Cardiac muscle cell (in vitro differentiated cells and primary cell): ENCODE results near the gene CNNM4. TPM values are rescaled to one million over a fixed set of nuclear protein-coding genes. Genes with fewer than 3 reads are reported as not detected.
"Not testable (repeated sequence)": the region's sequence is repeated elsewhere in the genome, so short reads cannot be mapped to it uniquely, and the experiment has no call there.

Source experiments
- DNase-seq, 2 donors: peaks; one replicate each; pipeline versions ENCODE4 v3.0.0 to v3.0.0-alpha.2; 2010 to 2017; ENCODE audit warnings: low read depth in 1 of 2, low spot score in 1 of 2
- H3K27ac ChIP-seq: fragments of 200-600 bp; sonication (generic); 2 replicates; pipeline ENCODE4 v1.5.1; 2016
- H3K27me3 ChIP-seq: fragments of 200-600 bp; sonication (generic); 2 replicates; pipeline ENCODE4 v1.6.0; 2016; ENCODE audit warnings: control low read depth
- H3K36me3 ChIP-seq: fragments of 200-600 bp; sonication (generic); 2 replicates; pipeline ENCODE4 v1.5.1; 2016; ENCODE audit warnings: control low read depth
- H3K4me1 ChIP-seq: fragments of 200-600 bp; sonication (generic); 2 replicates; pipeline ENCODE4 v1.8.1; 2017; ENCODE audit warnings: low read depth, mild to moderate bottlenecking, mixed run types
- H3K4me3 ChIP-seq: fragments of 200-600 bp; sonication (generic); 2 replicates; pipeline ENCODE4 v1.5.1; 2016; ENCODE audit warnings: mild to moderate bottlenecking
- H3K9me3 ChIP-seq: fragments of 200-600 bp; sonication (generic); 2 replicates; pipeline ENCODE4 v1.5.1; 2017; ENCODE audit warnings: low read depth, mild to moderate bottlenecking, control low read depth
- CTCF ChIP-seq: IDR thresholded peaks from 2 replicates; pipeline ENCODE4 v1.5.1; 2012; ENCODE audit warnings: low read depth, mild to moderate bottlenecking, low read length
- polyA plus RNA-seq: library from polyadenylated mRNA; unstranded; fragments of >200 nt; fragmentation: Nextera tagmentation; extraction: Ambion mirVana; gene quantifications from 2 replicates; pipeline ENCODE4 v1.2.1, GENCODE V29; 2016
- total RNA-seq: library from RNA; depleted of rRNA; stranded (reverse); fragments of >200 nt; gene quantifications from 2 replicates; pipeline ENCODE4 v1.2.3, GENCODE V29; 2016

The CNNM4 gene
- total and polyA plus RNA-seq, 2 experiments from 2014 or later, result 10.2 to 18.8 TPM

GRCh38 chr2:96801786-96802595, 41.3 kb downstream of the CNNM4 start:
- no peak for TF ChIP-seq CTCF
- H3K27ac ChIP-seq, result no peak overlapping the region
- no peak for DNase-seq

GRCh38 chr2:96802721-96803120, 42.0 kb downstream of the CNNM4 start:
- Histone ChIP-seq H3K4me1 (no peaks in the 10 kb centered on the region), H3K27ac (no peak overlapping the region), H3K27me3 (no peaks in the 10 kb centered on the region), H3K4me3 (no peak overlapping the region), H3K36me3 (no peaks in the 10 kb centered on the region), H3K9me3 (no peaks in the 10 kb centered on the region)
- no peak for DNase-seq
- no peak for TF ChIP-seq CTCF

More at GRCh38 chr2:96801786-96802595, 41.3 kb downstream of the CNNM4 start:
- Histone ChIP-seq H3K9me3 (no peaks in the 10 kb centered on the region), H3K36me3 (no peaks in the 10 kb centered on the region), H3K27me3 (no peaks in the 10 kb centered on the region), H3K4me1 (no peaks in the 10 kb centered on the region), H3K4me3 (no peak overlapping the region)

- Histone ChIP-seq H3K4me3 (no peak overlapping the region), H3K36me3 (no peaks in the 10 kb centered on the region), H3K27ac (no peak overlapping the region), H3K27me3 (no peaks in the 10 kb centered on the region), H3K9me3 (no peaks in the 10 kb centered on the region), H3K4me1 (peaks cover 9% of the 10 kb centered on the region)
- DNase-seq, result no peak
- TF ChIP-seq CTCF, result no peak
Measured at GRCh38 chr2:96804986-96805385, 44.3 kb downstream of the CNNM4 start.

- H3K27me3 ChIP-seq, H3K36me3 ChIP-seq, H3K27ac ChIP-seq, DNase-seq, H3K4me3 ChIP-seq, H3K9me3 ChIP-seq: not testable (repeated sequence)
- peaks cover 18% of the 10 kb centered on the region for H3K4me1 ChIP-seq
Measured at GRCh38 chr2:96805946-96806345, 45.2 kb downstream of the CNNM4 start.

GRCh38 chr2:96806468-96807126, 45.9 kb downstream of the CNNM4 start:
- no peak for TF ChIP-seq CTCF
- Histone ChIP-seq H3K27ac (no peak overlapping the region), H3K9me3 (no peaks in the 10 kb centered on the region), H3K36me3 (no peaks in the 10 kb centered on the region), H3K4me1 (peaks cover 24% of the 10 kb centered on the region), H3K4me3 (no peak overlapping the region), H3K27me3 (no peaks in the 10 kb centered on the region)
- no peak for DNase-seq

- TF ChIP-seq CTCF, result no peak
- no peaks in the 10 kb centered on the region for H3K36me3 ChIP-seq
- H3K27me3 ChIP-seq, result no peaks in the 10 kb centered on the region
- no peak overlapping the region for H3K4me3 ChIP-seq
- H3K27ac ChIP-seq, result no peak overlapping the region
- DNase-seq, result no peak
- no peaks in the 10 kb centered on the region for H3K9me3 ChIP-seq
- peaks cover 29% of the 10 kb centered on the region for H3K4me1 ChIP-seq
Measured at GRCh38 chr2:96807127-96807471, 46.4 kb downstream of the CNNM4 start.
